ENCODE results near the gene SLC9A3.

Gene SLC9A3

DNA sequence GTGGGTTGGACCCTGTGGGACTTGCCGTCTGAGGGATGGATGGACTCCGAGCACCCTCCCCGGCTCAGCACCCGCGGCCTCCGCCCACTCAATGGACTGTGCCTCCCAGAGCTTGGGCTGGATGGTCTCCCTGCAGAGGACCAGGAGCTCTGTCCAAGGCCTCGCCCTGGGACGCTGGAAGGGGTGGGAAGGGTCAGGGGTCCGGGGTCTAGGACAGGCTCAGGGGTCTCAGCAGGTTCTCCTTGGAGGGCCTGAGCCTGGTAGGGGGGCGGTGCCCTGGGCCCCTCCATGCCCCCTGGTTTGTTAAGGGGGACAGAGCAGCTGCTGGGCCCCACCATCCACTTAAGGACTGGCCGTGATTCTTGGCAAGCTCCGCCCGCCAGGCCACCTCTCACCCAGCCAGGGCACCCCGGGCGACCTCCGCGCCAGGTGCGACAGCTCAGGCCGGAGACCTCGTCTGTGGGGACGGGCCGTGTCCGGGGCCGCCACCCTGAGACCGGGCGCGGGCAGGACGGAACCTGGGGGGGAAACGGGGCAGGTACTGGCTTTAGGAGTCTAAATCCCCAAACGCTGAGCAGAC is 52.1 kb downstream of the SLC9A3 start:
- TF ChIP-seq RAD21 (IDR thresholded peaks at IDR 0.05; ENCODE audit: low read depth) = no peak
- peak; percentile 51 for TF ChIP-seq EGR1 (IDR thresholded peaks at IDR 0.05)
- TF ChIP-seq, protein P1, sequence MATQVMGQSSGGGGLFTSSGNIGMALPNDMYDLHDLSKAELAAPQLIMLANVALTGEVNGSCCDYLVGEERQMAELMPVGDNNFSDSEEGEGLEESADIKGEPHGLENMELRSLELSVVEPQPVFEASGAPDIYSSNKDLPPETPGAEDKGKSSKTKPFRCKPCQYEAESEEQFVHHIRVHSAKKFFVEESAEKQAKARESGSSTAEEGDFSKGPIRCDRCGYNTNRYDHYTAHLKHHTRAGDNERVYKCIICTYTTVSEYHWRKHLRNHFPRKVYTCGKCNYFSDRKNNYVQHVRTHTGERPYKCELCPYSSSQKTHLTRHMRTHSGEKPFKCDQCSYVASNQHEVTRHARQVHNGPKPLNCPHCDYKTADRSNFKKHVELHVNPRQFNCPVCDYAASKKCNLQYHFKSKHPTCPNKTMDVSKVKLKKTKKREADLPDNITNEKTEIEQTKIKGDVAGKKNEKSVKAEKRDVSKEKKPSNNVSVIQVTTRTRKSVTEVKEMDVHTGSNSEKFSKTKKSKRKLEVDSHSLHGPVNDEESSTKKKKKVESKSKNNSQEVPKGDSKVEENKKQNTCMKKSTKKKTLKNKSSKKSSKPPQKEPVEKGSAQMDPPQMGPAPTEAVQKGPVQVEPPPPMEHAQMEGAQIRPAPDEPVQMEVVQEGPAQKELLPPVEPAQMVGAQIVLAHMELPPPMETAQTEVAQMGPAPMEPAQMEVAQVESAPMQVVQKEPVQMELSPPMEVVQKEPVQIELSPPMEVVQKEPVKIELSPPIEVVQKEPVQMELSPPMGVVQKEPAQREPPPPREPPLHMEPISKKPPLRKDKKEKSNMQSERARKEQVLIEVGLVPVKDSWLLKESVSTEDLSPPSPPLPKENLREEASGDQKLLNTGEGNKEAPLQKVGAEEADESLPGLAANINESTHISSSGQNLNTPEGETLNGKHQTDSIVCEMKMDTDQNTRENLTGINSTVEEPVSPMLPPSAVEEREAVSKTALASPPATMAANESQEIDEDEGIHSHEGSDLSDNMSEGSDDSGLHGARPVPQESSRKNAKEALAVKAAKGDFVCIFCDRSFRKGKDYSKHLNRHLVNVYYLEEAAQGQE (IDR thresholded peaks at IDR 0.05; ENCODE audit: low read depth) = no peak

DNA sequence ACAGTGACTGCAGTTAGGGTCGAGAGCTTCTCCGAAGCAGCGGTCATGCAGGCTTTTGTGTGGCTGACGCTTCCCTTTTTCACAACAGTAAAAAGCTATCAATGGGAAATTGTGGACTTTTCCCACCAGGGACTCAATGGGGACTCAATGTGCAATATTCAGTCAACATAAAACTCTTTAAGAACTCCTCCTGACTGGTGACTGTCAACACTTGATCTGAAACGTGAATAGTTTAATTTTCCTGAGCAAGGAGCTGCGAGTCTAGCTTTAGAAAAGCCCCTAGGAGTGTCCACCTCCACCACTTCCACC is 52.5 kb downstream of the SLC9A3 start:
- TF ChIP-seq CREB1 (IDR thresholded peaks at IDR 0.05; ENCODE audit: low read depth) (no peak), EP300 (IDR thresholded peaks at IDR 0.05; ENCODE audit: borderline replicate concordance) (no peak), TCF12 (IDR thresholded peaks at IDR 0.05; ENCODE audit: low read depth) (no peak), NFIC (IDR thresholded peaks at IDR 0.05) (no peak), ZBTB7A (IDR thresholded peaks at IDR 0.05; ENCODE audit: low read depth) (no peak), TEAD4 (IDR thresholded peaks at IDR 0.05) (no peak), YY1 (IDR thresholded peaks at IDR 0.05; ENCODE audit: low read depth) (no peak), RAD21 (IDR thresholded peaks at IDR 0.05; ENCODE audit: low read depth) (no peak), TAF1 (IDR thresholded peaks at IDR 0.05; ENCODE audit: low read depth) (no peak), EGR1 (IDR thresholded peaks at IDR 0.05) (no peak)
- TF ChIP-seq, protein P2, sequence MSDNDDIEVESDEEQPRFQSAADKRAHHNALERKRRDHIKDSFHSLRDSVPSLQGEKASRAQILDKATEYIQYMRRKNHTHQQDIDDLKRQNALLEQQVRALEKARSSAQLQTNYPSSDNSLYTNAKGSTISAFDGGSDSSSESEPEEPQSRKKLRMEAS (IDR thresholded peaks at IDR 0.05) = no peak
- TF ChIP-seq, protein P1 (IDR thresholded peaks at IDR 0.05; ENCODE audit: low read depth) = no peak

DNA sequence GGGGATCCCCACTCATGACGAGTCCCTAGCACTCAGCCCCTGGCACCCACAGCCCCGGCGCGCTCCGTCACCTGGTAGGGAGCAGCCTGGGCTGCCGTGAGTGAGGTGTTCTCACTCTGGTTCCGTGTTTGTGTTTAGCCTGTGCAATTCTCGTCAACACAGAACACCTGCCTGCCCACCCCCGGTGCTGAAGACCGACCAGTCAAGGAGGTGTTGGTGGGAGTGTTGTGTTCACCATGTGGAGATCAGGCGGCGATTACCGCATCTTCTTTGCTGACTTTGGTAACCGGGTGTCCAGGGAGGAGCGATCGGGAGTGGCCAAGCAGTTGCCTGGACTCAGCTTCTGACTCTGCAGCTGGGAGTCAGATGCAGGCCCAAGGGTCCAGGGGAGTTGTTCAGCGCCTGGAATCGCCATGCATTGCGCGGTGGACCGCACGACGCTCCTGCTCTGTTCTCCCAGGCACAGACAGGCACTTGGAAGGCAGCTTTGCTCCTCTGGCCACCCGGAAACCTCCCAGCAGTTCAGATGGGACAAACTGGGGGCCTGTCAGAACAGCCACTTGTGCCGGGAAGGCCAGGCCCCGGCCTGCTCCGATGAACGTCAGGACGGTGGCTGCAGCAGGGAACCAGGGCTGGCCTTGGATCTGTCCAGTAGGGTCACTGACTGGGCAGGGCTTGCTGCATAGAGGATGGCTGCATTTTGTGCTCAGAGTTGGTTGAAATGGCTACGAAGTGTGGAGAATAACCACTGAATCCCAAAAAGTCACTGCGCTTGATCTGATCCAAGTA is 53.1 kb downstream of the SLC9A3 start:
- no peak for TF ChIP-seq ZBTB7A (IDR thresholded peaks at IDR 0.05; ENCODE audit: low read depth)
- TF ChIP-seq TAF1 (IDR thresholded peaks at IDR 0.05; ENCODE audit: low read depth) = no peak
- TF ChIP-seq TCF12 (IDR thresholded peaks at IDR 0.05; ENCODE audit: low read depth) = no peak

DNA sequence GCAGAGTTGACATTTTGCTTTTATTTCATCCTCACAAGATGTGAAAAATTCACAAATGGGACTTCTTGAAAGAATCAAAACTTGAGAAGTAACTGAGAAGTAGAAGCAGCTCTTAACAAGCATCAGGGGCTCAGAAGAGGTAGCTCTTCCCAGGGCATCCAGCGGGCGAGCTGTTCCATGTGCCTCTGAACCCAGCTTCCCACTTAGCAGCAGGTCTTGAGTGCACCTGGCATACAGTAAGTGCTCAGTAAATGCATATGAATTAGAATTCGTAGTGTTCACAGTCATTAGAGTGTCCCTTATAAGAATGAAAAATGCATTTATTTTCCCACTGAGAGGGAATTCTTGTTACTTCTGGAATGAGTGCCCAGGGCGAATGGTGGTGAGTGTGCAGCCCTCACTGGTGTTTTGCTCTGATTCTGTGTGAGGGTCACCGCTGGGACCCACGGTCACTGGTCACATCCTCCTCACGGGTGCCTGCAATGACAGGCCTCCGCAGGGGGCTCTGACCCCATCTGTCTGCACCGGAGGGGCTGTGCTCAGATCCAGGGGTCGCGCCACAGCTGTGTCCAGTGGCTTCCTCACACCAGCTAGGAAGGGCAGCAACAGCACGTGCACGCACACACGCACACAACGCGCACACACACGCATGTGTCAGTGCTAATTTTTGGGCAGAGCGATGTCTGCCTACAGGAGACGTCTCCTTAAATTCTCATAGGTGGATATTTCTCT is 54.3 kb downstream of the SLC9A3 start:
- TF ChIP-seq NFIC (IDR thresholded peaks at IDR 0.05) (no peak), RAD21 (IDR thresholded peaks at IDR 0.05; ENCODE audit: low read depth) (no peak), TCF12 (IDR thresholded peaks at IDR 0.05; ENCODE audit: low read depth) (no peak), TAF1 (IDR thresholded peaks at IDR 0.05; ENCODE audit: low read depth) (no peak), ZBTB7A (IDR thresholded peaks at IDR 0.05; ENCODE audit: low read depth) (no peak), FOXM1 (IDR thresholded peaks at IDR 0.05; ENCODE audit: borderline replicate concordance, low read depth) (no peak), TEAD4 (IDR thresholded peaks at IDR 0.05) (no peak), EP300 (IDR thresholded peaks at IDR 0.05; ENCODE audit: borderline replicate concordance) (no peak), CEBPB (IDR thresholded peaks at IDR 0.05) (no peak), EGR1 (IDR thresholded peaks at IDR 0.05) (no peak), CREB1 (IDR thresholded peaks at IDR 0.05; ENCODE audit: low read depth) (no peak), YY1 (IDR thresholded peaks at IDR 0.05; ENCODE audit: low read depth) (no peak)
- TF ChIP-seq, protein P1 (IDR thresholded peaks at IDR 0.05; ENCODE audit: low read depth) = no peak
- TF ChIP-seq, protein P2 (IDR thresholded peaks at IDR 0.05) = no peak
- TF ChIP-seq, protein P3, sequence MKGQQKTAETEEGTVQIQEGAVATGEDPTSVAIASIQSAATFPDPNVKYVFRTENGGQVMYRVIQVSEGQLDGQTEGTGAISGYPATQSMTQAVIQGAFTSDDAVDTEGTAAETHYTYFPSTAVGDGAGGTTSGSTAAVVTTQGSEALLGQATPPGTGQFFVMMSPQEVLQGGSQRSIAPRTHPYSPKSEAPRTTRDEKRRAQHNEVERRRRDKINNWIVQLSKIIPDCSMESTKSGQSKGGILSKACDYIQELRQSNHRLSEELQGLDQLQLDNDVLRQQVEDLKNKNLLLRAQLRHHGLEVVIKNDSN (IDR thresholded peaks at IDR 0.05) = no peak

Data from Ishikawa (cell line).